Duodenal mucosa (tissue), 2 donors: ENCODE results near the gene IQCH.
"Not testable (repeated sequence)": the region's sequence is repeated elsewhere in the genome, so short reads cannot be mapped to it uniquely, and the experiment has no call there.

Source experiments
- H3K27ac ChIP-seq: one replicate; pipeline ENCODE4 v1.7.0; 2013; ENCODE audit warnings: low read depth, low read length
- H3K27me3 ChIP-seq, 2 donors: one replicate each; pipeline ENCODE4 v1.7.0; 2013; ENCODE audit warnings: low read length in 2 of 2, control low read depth in 1 of 2; ENCODE audit not compliant: insufficient read depth in 2 of 2, control insufficient read depth in 1 of 2
- H3K36me3 ChIP-seq, 2 donors: one replicate each; pipeline ENCODE4 v1.7.0; 2013; ENCODE audit warnings: low read length in 2 of 2, control low read depth in 1 of 2; ENCODE audit not compliant: insufficient read depth in 2 of 2, control insufficient read depth in 1 of 2
- H3K4me1 ChIP-seq, 2 donors: one replicate each; pipeline ENCODE4 v1.7.0; 2013; ENCODE audit warnings: low read length in 2 of 2, control low read depth in 1 of 2; ENCODE audit not compliant: insufficient read depth in 2 of 2, control insufficient read depth in 1 of 2
- H3K4me3 ChIP-seq, 2 donors: one replicate each; pipeline ENCODE4 v1.7.0; 2013; ENCODE audit warnings: low read length in 2 of 2, low read depth in 1 of 2
- H3K9ac ChIP-seq, 2 donors: one replicate each; pipeline ENCODE4 v1.7.0; 2013; ENCODE audit warnings: low read length in 2 of 2, low read depth in 1 of 2
- H3K9me3 ChIP-seq, 2 donors: one replicate each; pipeline ENCODE4 v1.7.0; 2013; ENCODE audit warnings: low read length in 2 of 2, control low read depth in 1 of 2; ENCODE audit not compliant: control insufficient read depth in 1 of 2

The IQCH gene

DNA sequence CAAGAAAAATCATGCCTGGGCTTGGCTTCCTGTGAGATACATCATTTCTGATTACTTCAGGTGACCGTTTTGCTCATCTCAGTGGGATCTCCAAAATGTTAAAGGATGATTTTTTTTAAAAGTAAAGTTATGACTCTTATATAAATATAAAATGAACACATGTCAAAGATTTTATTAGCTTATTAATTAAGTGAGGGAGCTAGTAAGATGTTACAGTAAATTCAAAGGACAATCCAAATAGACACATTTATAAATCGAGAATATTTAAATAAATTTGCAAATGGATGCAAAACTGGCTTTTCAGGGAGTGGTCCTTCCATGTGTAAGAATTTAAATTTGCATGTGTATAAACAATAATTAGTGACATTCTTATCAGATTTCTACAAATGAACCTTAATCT is 87.0 kb downstream of the IQCH start:
- H3K9ac ChIP-seq: no peak overlapping the region
- H3K4me1 ChIP-seq: no peaks in the 10 kb centered on the region
- H3K4me3 ChIP-seq: no peak overlapping the region
- H3K27ac ChIP-seq: no peak overlapping the region
- H3K9me3 ChIP-seq: no peaks in the 10 kb centered on the region
- peaks cover 0 to 2% of the 10 kb centered on the region in 2 donors for H3K36me3 ChIP-seq
- H3K27me3 ChIP-seq: no peaks in the 10 kb centered on the region

DNA sequence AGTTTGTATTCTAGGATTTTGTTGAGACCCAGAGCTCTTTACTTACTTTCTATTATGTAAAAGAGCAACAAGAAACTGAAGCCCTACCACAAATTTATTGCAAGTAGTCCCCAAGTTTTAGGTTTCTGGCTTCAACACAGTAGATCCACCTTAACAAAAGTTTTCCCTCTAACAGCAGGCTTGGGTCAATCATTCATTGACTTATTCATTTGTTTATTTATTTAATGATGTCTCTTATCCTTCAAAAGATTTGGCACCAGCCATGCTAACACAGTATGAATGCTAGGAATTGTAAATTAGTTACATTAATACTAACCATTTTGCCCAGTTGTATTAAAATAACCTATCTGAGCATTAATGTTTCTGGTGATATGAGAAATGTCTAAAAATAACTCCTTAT is 88.6 kb downstream of the IQCH start:
- Histone ChIP-seq H3K27me3 (no peaks in the 10 kb centered on the region), H3K4me3 (no peak overlapping the region), H3K27ac (no peak overlapping the region), H3K9ac (no peak overlapping the region), H3K4me1 (no peaks in the 10 kb centered on the region), H3K36me3 (peaks cover 0 to 2% of the 10 kb centered on the region in 2 donors), H3K9me3 (no peaks in the 10 kb centered on the region)

DNA sequence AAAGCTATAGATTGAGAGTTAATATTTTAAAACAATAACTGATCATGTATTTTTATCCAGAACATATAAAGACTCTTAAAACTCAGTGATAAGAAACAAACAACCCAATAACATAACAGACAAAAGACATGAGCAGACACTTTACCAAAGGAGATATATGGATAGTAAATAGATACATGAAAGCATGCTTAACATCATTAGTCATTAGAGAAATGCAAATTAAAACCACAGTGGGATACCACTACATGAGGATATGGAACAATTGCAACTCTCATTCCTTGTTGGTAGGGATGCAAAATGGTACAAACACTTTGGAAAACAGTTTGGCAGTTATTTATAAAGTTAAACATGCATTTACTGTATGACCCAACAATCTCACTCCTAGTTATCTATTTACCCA is 95.0 kb downstream of the IQCH start:
- Histone ChIP-seq H3K4me3 (no peak overlapping the region), H3K4me1 (no peaks in the 10 kb centered on the region), H3K27ac (no peak overlapping the region), H3K36me3 (no peaks in the 10 kb centered on the region), H3K9me3 (peaks cover 0 to 8% of the 10 kb centered on the region in 2 donors), H3K9ac (no peak overlapping the region), H3K27me3 (no peaks in the 10 kb centered on the region)

DNA sequence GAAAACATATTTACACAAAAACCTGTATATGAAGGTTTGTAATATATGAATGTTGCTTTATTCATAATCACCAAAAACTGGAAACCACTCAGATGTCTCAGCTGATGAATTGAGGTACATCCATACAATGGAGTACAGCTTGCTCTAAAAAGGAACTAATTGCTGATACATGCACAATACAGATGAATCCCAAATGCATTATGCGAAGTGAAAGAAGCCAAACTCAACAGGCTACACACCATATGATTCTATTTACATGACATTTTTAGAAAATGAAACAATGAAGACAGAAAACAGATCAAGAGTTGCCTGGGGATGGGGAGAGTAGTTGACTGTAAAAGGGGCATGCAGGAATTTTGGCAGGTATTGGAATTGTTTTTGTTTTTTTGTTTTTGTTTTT is 95.5 kb downstream of the IQCH start:
- H3K27me3 ChIP-seq: no peaks in the 10 kb centered on the region
- no peak overlapping the region for H3K27ac ChIP-seq
- no peak overlapping the region for H3K4me3 ChIP-seq
- H3K9me3 ChIP-seq: peaks cover 0 to 8% of the 10 kb centered on the region in 2 donors
- no peak overlapping the region for H3K9ac ChIP-seq
- no peaks in the 10 kb centered on the region for H3K36me3 ChIP-seq
- no peaks in the 10 kb centered on the region for H3K4me1 ChIP-seq

DNA sequence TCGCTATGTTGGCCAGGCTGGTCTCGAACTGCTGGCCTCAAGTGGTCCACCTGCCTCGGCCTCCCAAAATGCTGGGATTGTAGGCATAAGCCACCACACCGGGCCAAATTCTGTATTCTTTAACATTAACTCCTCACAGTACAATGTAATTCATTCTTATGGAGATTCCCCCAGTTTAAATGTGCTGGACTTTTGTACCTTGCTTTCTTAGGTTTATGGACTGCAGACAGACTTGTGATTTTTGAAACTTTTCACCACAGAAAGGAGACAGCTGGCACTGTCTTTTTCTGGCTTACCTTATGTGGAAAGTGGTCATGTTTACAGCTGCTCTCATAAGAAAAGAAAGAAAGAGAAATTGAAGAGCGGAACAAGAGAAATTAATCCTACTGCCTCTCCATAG is 103.8 kb downstream of the IQCH start:
- Histone ChIP-seq H3K4me1 (no peaks in the 10 kb centered on the region), H3K9ac (no peak overlapping the region), H3K9me3 (no peaks in the 10 kb centered on the region), H3K27ac (no peak overlapping the region), H3K4me3 (no peak overlapping the region), H3K27me3 (no peaks in the 10 kb centered on the region), H3K36me3 (no peaks in the 10 kb centered on the region)

DNA sequence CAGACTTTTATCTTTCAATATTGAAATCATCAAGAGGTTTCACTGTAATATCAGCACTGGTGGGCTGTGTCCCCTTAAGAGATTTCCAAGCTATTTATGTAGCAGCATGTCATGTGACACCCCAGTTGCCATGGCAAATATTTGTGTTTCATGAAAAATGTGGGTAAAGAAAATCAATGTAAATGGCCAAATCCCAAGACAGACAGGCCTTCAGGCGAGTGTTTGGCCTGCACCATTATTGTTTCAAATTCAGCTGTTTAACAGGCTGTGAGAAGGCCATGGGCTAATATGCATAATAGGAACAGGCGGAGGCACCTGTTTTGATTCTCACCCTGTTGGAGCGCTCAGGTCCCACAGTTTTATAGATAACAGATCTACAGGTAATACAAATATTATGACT is 104.2 kb downstream of the IQCH start:
- Histone ChIP-seq H3K9me3 (no peaks in the 10 kb centered on the region), H3K27me3 (no peaks in the 10 kb centered on the region), H3K4me1 (no peaks in the 10 kb centered on the region), H3K27ac (no peak overlapping the region), H3K9ac (no peak overlapping the region), H3K36me3 (no peaks in the 10 kb centered on the region), H3K4me3 (no peak overlapping the region)

DNA sequence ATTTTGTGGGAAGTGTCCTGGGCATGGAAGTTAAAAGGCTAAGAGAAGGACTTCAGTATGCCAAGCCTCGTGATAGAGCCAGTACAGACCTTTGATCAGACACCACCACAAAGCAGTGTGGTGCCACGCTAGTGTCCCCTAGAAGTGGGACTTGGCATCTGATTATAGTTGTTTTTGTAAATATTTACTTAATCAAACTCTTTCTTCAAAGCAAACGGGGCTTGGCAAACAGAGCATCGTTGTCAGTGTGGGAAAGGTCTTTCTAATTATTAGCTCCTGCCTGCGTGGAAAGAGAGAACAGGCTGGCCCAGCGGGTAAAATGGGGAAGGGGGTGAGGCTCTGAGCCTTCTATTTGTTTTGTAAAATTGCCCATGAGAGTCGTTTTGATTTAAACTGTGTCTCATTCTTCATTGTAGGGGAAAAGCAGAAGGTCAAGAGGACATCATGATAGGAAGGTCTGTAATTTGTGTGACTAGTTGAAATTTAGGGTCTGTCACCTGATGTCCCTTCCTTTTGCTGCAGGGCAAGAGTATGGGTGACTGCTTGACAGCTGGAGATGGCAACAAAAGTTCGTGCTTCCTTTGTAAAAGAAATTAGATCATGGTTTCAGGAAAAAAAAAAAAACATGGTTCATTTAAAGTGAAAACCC is 105.0 kb downstream of the IQCH start:
- Histone ChIP-seq H3K36me3 (no peaks in the 10 kb centered on the region), H3K4me1 (no peaks in the 10 kb centered on the region), H3K9ac (no peak overlapping the region), H3K27me3 (no peaks in the 10 kb centered on the region), H3K4me3 (no peak overlapping the region), H3K9me3 (no peaks in the 10 kb centered on the region), H3K27ac (no peak overlapping the region)

DNA sequence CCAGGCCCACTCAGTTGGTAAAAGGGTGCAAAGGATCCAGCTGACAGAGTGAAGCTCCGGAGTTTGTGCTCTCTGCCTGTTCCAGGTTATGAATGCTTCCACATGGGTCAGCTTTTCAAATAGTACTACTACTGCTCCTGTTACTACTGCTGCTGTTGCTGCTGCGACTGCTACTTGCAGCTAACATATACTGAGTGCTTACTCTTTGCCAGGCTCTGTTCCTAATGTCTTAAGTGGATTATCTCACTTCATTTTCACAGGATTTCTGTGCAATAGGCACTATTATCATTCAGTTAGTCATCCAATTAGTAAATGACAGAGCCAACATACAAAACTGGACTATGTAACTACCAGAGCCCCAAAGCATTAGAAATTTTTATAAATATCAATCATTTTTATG is 106.5 kb downstream of the IQCH start:
- no peak overlapping the region for H3K27ac ChIP-seq
- no peaks in the 10 kb centered on the region for H3K9me3 ChIP-seq
- no peaks in the 10 kb centered on the region for H3K27me3 ChIP-seq
- H3K4me3 ChIP-seq: no peak overlapping the region
- H3K9ac ChIP-seq: no peak overlapping the region
- H3K4me1 ChIP-seq: no peaks in the 10 kb centered on the region
- no peaks in the 10 kb centered on the region for H3K36me3 ChIP-seq

DNA sequence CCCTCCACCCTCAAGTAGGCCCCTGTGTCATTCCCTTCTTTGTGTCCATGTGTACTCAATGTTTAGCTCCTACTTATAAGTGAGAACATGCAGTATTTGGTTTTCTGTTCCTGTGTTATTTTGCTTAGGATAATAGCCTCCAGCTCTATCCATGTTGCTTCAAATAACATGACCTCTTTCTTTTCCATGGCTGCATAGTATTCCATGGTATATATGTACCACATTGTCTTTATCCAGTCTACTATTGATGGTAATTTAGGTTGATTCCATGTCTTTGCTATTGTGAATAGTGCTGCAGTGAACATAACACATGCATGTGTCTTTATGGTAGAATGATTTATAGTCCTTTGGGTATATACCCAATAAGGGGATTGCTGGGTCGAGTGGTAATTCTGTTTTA is 109.1 kb downstream of the IQCH start:
- H3K36me3 ChIP-seq, H3K9me3 ChIP-seq, H3K27me3 ChIP-seq, H3K9ac ChIP-seq, H3K4me1 ChIP-seq, H3K27ac ChIP-seq, H3K4me3 ChIP-seq: not testable (repeated sequence)

DNA sequence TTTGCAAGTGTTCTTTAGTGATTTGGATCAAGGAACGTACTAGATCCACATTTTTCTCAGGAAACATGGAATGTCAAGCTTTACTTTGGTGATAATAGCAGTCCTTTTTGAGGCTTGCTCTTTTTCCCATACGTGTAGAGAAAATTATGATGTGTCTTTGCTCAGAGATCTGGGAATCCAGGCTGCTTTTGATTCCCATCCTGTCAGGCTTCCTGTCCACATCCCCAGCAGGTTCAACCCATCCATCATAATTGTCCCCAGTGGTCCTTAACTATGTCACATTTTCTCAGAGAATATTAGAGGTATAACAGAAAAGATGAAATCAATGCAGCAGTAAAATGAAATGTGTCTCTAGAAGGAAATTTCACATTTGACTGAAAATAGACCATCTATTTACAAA is 111.4 kb downstream of the IQCH start:
- H3K4me1 ChIP-seq: no peaks in the 10 kb centered on the region
- no peak overlapping the region for H3K27ac ChIP-seq
- H3K9me3 ChIP-seq: no peaks in the 10 kb centered on the region

DNA sequence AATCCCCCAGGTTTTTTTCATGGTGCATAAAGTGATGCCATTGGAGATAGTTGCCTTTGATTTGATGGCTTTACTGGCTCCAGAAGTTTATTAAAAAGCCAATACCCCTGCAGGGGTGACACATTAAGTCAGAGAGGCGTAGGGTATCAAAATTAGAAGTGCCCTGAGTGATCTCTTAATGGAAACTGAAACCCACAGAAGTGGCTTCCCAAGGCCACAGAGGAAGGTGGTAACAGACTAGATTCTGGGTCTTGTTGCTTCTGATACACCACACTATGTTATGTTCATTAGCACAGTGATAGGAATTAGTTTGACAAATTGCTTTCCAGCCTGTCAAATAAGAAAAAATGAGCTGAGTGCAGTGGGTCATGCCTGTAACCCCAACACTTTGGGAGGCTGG is 112.3 kb downstream of the IQCH start:
- no peaks in the 10 kb centered on the region for H3K36me3 ChIP-seq
- no peak overlapping the region for H3K4me3 ChIP-seq
- no peak overlapping the region for H3K27ac ChIP-seq
- no peaks in the 10 kb centered on the region for H3K27me3 ChIP-seq
- H3K9me3 ChIP-seq: no peaks in the 10 kb centered on the region
- no peaks in the 10 kb centered on the region for H3K4me1 ChIP-seq
- no peak overlapping the region for H3K9ac ChIP-seq

More for the DNA sequence above, 111.4 kb downstream of the IQCH start:
- no peaks in the 10 kb centered on the region for H3K27me3 ChIP-seq
- H3K4me3 ChIP-seq: no peak overlapping the region
- H3K9ac ChIP-seq: no peak overlapping the region
- no peaks in the 10 kb centered on the region for H3K36me3 ChIP-seq
